Activated naive CD4-positive, alpha-beta T cell treated with Interleukin-2 at 50 U/mL for 16 hours (primary cell): ENCODE data around the gene GPX1.

Experiments
- DNase-seq: peaks from one replicate; pipeline ENCODE4 v3.0.0-alpha.2; 2020

The GPX1 gene

GRCh38 chr3:49310677-49311076, 47.5 kb downstream of the GPX1 start:
- no peak for DNase-seq
